OCI-LY1 (cell line): Measurements from ENCODE around the gene RAB11FIP4.

Experiments
- H2AFZ ChIP-seq: fragments of 200-600 bp; sonication (generic), shearing (Covaris generic); 2 replicates; pipeline ENCODE4 v1.6.0; 2014; ENCODE audit warnings: antibody characterized with exemption, mild to moderate bottlenecking, low read length
- H3F3A ChIP-seq: fragments of 200-600 bp; sonication (generic), shearing (Covaris generic); 2 replicates; pipeline ENCODE4 v1.6.0; 2014; ENCODE audit warnings: mild to moderate bottlenecking, antibody characterized with exemption, low read length, moderate library complexity; ENCODE audit not compliant: insufficient read depth
- H3K27ac ChIP-seq: fragments of 200-600 bp; sonication (generic); 2 replicates; pipeline ENCODE4 v1.5.1; 2014; ENCODE audit warnings: low read length, mixed run types, mild to moderate bottlenecking, low read depth; ENCODE audit not compliant: poor library complexity, severe bottlenecking
- H3K27me3 ChIP-seq: fragments of 200-600 bp; sonication (generic); 2 replicates; pipeline ENCODE4 v1.6.0; 2014; ENCODE audit warnings: antibody characterized with exemption, mild to moderate bottlenecking, low read length, moderate library complexity; ENCODE audit not compliant: insufficient read depth
- H3K36me3 ChIP-seq: fragments of 200-600 bp; sonication (generic); 2 replicates; pipeline ENCODE4 v1.6.1; 2014; ENCODE audit warnings: mild to moderate bottlenecking, antibody characterized with exemption, low read length, moderate library complexity, mixed read lengths; ENCODE audit not compliant: insufficient read depth
- H3K4me1 ChIP-seq: fragments of 200-600 bp; sonication (generic); 2 replicates; pipeline ENCODE4 v1.5.1; 2014; ENCODE audit warnings: mild to moderate bottlenecking, low read length, moderate library complexity; ENCODE audit not compliant: insufficient read depth, severe bottlenecking
- H3K4me2 ChIP-seq: fragments of 200-600 bp; sonication (generic), shearing (Covaris generic); 2 replicates; pipeline ENCODE4 v1.6.1; 2014; ENCODE audit warnings: low read length
- H3K4me3 ChIP-seq: fragments of 200-600 bp; sonication (generic); 2 replicates; pipeline ENCODE4 v1.5.1; 2014; ENCODE audit warnings: low read length, low read depth, mild to moderate bottlenecking, mixed read lengths; ENCODE audit not compliant: poor library complexity, severe bottlenecking
- H3K79me2 ChIP-seq: fragments of 200-600 bp; shearing (Covaris generic); 2 replicates; pipeline ENCODE4 v1.6.1; 2016; ENCODE audit warnings: mixed run types, low read length, mixed read lengths; ENCODE audit not compliant: insufficient read depth
- H3K9ac ChIP-seq: fragments of 200-600 bp; sonication (generic), shearing (Covaris generic); 2 replicates; pipeline ENCODE4 v1.6.1; 2014; ENCODE audit warnings: mild to moderate bottlenecking, low read length, mixed read lengths
- H3K9me2 ChIP-seq: fragments of 200-600 bp; sonication (generic), shearing (Covaris generic); 2 replicates; pipeline ENCODE4 v1.6.1; 2014; ENCODE audit warnings: low read depth, mild to moderate bottlenecking, low read length, mixed read lengths
- H3K9me3 ChIP-seq: fragments of 200-600 bp; shearing (Covaris generic); 2 replicates; pipeline ENCODE4 v1.6.1; 2014; ENCODE audit warnings: low read length, mixed read lengths
- H4K20me1 ChIP-seq: fragments of 200-600 bp; sonication (generic), shearing (Covaris generic); 2 replicates; pipeline ENCODE4 v1.6.0; 2016; ENCODE audit warnings: mild to moderate bottlenecking, low read length; ENCODE audit not compliant: insufficient read depth
- EZH2 ChIP-seq: fragments of 200-600 bp; sonication (generic), shearing (Covaris generic); IDR thresholded peaks from 2 replicates; pipeline ENCODE4 v1.8.0; 2017; ENCODE audit warnings: borderline replicate concordance, mixed run types, mild to moderate bottlenecking, antibody characterized with exemption, low read length, moderate library complexity, mixed read lengths
- TF ChIP-seq, protein P1 (sequence below): fragments of 200-600 bp; sonication (generic), shearing (Covaris generic); IDR thresholded peaks from 2 replicates; pipeline ENCODE4 v1.5.1; 2017; ENCODE audit warnings: mild to moderate bottlenecking, antibody characterized with exemption, low read length, moderate library complexity, mixed read lengths

RAB11FIP4 gene

DNA sequence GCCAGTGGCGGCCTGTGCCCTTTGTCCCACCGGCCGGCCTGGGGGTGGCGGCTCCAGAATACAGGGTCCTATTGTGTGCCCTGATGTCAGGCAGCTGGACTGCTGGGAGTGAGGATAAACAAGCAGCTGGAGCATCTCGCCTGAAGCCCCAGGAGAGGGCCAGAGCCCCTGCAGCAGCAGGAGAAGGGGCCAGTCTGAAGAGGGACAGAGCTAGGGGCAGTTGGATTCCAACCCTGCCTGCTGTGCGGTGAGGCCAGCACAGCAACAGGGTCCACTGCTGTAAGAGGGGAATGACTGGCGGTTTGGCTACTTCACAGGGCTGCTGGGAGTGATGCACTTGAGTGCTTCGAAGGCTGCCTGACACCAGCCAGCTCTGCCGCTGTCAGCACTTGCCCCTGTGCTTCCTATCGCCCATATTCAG, 25.0 kb downstream of the RAB11FIP4 start:
- Histone ChIP-seq H2AFZ (no peak overlapping the region), H4K20me1 (no peaks in the 10 kb centered on the region), H3K79me2 (no peaks in the 10 kb centered on the region), H3F3A (no peaks in the 10 kb centered on the region), H3K9me2 (no peaks in the 10 kb centered on the region), H3K9ac (no peak overlapping the region), H3K36me3 (no peaks in the 10 kb centered on the region), H3K27me3 (no peaks in the 10 kb centered on the region), H3K9me3 (no peaks in the 10 kb centered on the region), H3K4me1 (no peaks in the 10 kb centered on the region), H3K4me3 (no peak overlapping the region), H3K4me2 (no peak overlapping the region), H3K27ac (no peak overlapping the region)
- TF ChIP-seq, protein P1, sequence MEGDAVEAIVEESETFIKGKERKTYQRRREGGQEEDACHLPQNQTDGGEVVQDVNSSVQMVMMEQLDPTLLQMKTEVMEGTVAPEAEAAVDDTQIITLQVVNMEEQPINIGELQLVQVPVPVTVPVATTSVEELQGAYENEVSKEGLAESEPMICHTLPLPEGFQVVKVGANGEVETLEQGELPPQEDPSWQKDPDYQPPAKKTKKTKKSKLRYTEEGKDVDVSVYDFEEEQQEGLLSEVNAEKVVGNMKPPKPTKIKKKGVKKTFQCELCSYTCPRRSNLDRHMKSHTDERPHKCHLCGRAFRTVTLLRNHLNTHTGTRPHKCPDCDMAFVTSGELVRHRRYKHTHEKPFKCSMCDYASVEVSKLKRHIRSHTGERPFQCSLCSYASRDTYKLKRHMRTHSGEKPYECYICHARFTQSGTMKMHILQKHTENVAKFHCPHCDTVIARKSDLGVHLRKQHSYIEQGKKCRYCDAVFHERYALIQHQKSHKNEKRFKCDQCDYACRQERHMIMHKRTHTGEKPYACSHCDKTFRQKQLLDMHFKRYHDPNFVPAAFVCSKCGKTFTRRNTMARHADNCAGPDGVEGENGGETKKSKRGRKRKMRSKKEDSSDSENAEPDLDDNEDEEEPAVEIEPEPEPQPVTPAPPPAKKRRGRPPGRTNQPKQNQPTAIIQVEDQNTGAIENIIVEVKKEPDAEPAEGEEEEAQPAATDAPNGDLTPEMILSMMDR, result no peak

- Histone ChIP-seq H3K4me2 (no peak overlapping the region), H3K4me1 (no peaks in the 10 kb centered on the region), H3K9me3 (no peaks in the 10 kb centered on the region), H3K27me3 (no peaks in the 10 kb centered on the region), H3K9ac (no peak overlapping the region), H3F3A (no peaks in the 10 kb centered on the region), H3K27ac (no peak overlapping the region), H3K9me2 (no peaks in the 10 kb centered on the region), H4K20me1 (no peaks in the 10 kb centered on the region), H3K79me2 (no peaks in the 10 kb centered on the region), H3K36me3 (no peaks in the 10 kb centered on the region), H2AFZ (no peak overlapping the region), H3K4me3 (no peak overlapping the region)
- TF ChIP-seq, protein P1, result no peak
- TF ChIP-seq EZH2, result no peak
These were observed 25.7 kb downstream of the RAB11FIP4 start for GRCh38 chr17:31417051-31417792.

GRCh38 chr17:31418773-31419350, 27.4 kb downstream of the RAB11FIP4 start:
- Histone ChIP-seq H3K27me3 (peaks cover 2% of the 10 kb centered on the region; the same call in 1 of the 2 replicates), H2AFZ (no peak overlapping the region), H3K27ac (no peak overlapping the region), H3K79me2 (no peaks in the 10 kb centered on the region), H3K9me2 (no peaks in the 10 kb centered on the region), H3K4me1 (no peaks in the 10 kb centered on the region), H3K4me3 (no peak overlapping the region), H3K4me2 (no peak overlapping the region), H3K9me3 (no peaks in the 10 kb centered on the region), H3K9ac (no peak overlapping the region), H3K36me3 (no peaks in the 10 kb centered on the region), H4K20me1 (no peaks in the 10 kb centered on the region), H3F3A (no peaks in the 10 kb centered on the region)
- TF ChIP-seq, protein P1, result no peak
- TF ChIP-seq EZH2, result no peak
